DOHH2 (cell line): ENCODE results near the gene AKAIN1.

Experiments used
- H3F3A ChIP-seq: fragments of 200-600 bp; sonication (generic), shearing (Covaris generic); 2 replicates; pipeline ENCODE4 v1.6.0; 2016; ENCODE audit warnings: antibody characterized with exemption, mild to moderate bottlenecking; ENCODE audit not compliant: control insufficient read depth, insufficient read depth
- H3K27ac ChIP-seq: fragments of 200-600 bp; sonication (generic); 2 replicates; pipeline ENCODE4 v1.5.1; 2014; ENCODE audit warnings: low read depth, mild to moderate bottlenecking, low read length, moderate library complexity
- H3K27me3 ChIP-seq: fragments of 200-600 bp; sonication (generic); 2 replicates; pipeline ENCODE4 v1.6.1; 2014; ENCODE audit warnings: mild to moderate bottlenecking, low read length, mixed read lengths; ENCODE audit not compliant: control insufficient read depth
- H3K36me3 ChIP-seq: fragments of 200-600 bp; sonication (generic); 2 replicates; pipeline ENCODE4 v1.6.1; 2014; ENCODE audit warnings: mild to moderate bottlenecking, low read length, moderate library complexity, mixed read lengths; ENCODE audit not compliant: control insufficient read depth
- H3K4me1 ChIP-seq: fragments of 200-600 bp; sonication (generic); 2 replicates; pipeline ENCODE4 v1.6.1; 2014; ENCODE audit warnings: mild to moderate bottlenecking, low read length, mixed read lengths; ENCODE audit not compliant: control insufficient read depth
- H3K4me2 ChIP-seq: fragments of 200-600 bp; sonication (generic); 2 replicates; pipeline ENCODE4 v1.6.0; 2014; ENCODE audit warnings: mild to moderate bottlenecking, low read length, moderate library complexity
- H3K4me3 ChIP-seq: fragments of 200-600 bp; sonication (generic); 2 replicates; pipeline ENCODE4 v1.5.1; 2014; ENCODE audit warnings: mild to moderate bottlenecking, low read length, mixed read lengths
- H3K79me2 ChIP-seq: fragments of 200-600 bp; sonication (generic); 2 replicates; pipeline ENCODE4 v1.6.1; 2014; ENCODE audit warnings: mild to moderate bottlenecking, low read length, mixed read lengths; ENCODE audit not compliant: control insufficient read depth
- H3K9me2 ChIP-seq: fragments of 200-600 bp; sonication (generic); replicated peaks from 2 replicates; pipeline ENCODE4 v1.6.1; 2014; ENCODE audit warnings: mild to moderate bottlenecking, low read length, mixed read lengths; ENCODE audit not compliant: control insufficient read depth
- H3K9me3 ChIP-seq: fragments of 200-600 bp; sonication (generic); 2 replicates; pipeline ENCODE4 v1.6.1; 2014; ENCODE audit warnings: antibody characterized with exemption, low read length, mixed read lengths; ENCODE audit not compliant: control insufficient read depth, insufficient read depth
- H4K20me1 ChIP-seq: fragments of 200-600 bp; sonication (generic); 2 replicates; pipeline ENCODE4 v1.6.0; 2014; ENCODE audit warnings: low read depth, mild to moderate bottlenecking, antibody characterized with exemption, low read length, moderate library complexity; ENCODE audit not compliant: control insufficient read depth, insufficient read depth
- EZH2phosphoT487 ChIP-seq: fragments of 200-600 bp; sonication (generic); IDR thresholded peaks from 2 replicates; pipeline ENCODE4 v1.6.1; 2017; ENCODE audit warnings: borderline replicate concordance, mild to moderate bottlenecking, antibody characterized with exemption, low read length, moderate library complexity, mixed read lengths
- TF ChIP-seq, protein P1 (sequence below): fragments of 200-600 bp; sonication (generic); IDR thresholded peaks from one replicate; pipeline ENCODE4 v1.5.1; 2014; ENCODE audit warnings: antibody characterized with exemption, mild to moderate bottlenecking, low read depth, low read length; ENCODE audit not compliant: poor library complexity, severe bottlenecking

AKAIN1 gene

DNA sequence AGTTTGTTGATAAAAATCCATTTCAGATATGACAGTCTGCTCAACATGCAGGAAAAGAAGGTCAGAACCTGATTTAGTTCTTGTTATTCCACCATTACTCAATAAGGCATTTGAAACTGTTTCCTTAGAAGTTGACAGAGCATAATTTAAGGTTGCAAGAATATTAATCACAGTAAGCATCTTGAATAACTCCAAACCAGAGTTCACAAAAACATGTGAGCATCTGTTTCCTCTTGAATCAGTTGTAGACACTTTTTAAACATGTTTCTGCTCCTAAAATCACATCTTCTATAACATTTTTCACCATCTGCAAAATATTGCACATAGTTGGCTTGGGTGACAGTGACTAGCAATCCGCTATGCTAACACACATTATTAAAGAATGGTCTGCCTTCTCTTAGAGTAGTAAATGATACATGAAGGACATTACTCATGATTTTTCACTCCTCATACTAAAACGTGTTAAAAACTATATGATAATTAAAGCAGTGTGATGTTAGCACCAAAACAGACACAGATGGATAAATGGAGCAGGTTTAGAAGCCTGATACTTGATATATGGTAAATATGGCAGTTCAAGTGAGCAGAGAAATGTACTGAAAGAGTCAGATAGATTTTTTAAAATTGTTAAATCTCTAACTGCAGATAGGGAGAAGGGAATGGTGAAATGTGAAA is 30.3 kb downstream of the AKAIN1 start:
- H3K9me2 ChIP-seq: no peaks in the 10 kb centered on the region
- no peaks in the 10 kb centered on the region for H3K79me2 ChIP-seq
- no peaks in the 10 kb centered on the region for H3K4me1 ChIP-seq
- H3K4me2 ChIP-seq: no peak overlapping the region
- no peaks in the 10 kb centered on the region for H3F3A ChIP-seq
- no peaks in the 10 kb centered on the region for H3K9me3 ChIP-seq
- TF ChIP-seq, protein P1, sequence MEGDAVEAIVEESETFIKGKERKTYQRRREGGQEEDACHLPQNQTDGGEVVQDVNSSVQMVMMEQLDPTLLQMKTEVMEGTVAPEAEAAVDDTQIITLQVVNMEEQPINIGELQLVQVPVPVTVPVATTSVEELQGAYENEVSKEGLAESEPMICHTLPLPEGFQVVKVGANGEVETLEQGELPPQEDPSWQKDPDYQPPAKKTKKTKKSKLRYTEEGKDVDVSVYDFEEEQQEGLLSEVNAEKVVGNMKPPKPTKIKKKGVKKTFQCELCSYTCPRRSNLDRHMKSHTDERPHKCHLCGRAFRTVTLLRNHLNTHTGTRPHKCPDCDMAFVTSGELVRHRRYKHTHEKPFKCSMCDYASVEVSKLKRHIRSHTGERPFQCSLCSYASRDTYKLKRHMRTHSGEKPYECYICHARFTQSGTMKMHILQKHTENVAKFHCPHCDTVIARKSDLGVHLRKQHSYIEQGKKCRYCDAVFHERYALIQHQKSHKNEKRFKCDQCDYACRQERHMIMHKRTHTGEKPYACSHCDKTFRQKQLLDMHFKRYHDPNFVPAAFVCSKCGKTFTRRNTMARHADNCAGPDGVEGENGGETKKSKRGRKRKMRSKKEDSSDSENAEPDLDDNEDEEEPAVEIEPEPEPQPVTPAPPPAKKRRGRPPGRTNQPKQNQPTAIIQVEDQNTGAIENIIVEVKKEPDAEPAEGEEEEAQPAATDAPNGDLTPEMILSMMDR: no peak
- TF ChIP-seq EZH2phosphoT487: no peak
- no peak overlapping the region for H3K4me3 ChIP-seq
- no peak overlapping the region for H3K27ac ChIP-seq
- H3K36me3 ChIP-seq: no peaks in the 10 kb centered on the region
- H4K20me1 ChIP-seq: no peaks in the 10 kb centered on the region
- no peaks in the 10 kb centered on the region for H3K27me3 ChIP-seq

DNA sequence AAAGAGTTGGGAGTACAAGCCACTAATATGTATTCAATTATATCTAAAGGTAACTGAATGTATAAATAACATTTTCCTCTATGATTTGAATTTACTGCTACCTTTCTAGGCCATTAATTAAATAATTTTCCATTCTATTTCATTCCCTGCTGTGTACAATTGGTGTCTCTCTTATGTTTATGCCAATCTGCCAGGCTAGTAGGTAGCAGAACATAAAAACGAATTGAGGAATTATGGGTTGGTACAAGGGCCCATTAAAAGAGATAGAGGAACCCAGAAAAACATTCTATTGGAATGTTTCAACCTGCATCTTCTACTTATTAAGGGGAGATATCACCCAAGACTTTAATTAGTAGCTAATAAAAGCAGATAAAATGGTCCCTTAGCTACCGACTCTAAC is 32.2 kb downstream of the AKAIN1 start:
- no peaks in the 10 kb centered on the region for H4K20me1 ChIP-seq
- no peak overlapping the region for H3K27ac ChIP-seq
- no peaks in the 10 kb centered on the region for H3K27me3 ChIP-seq
- H3K4me2 ChIP-seq: no peak overlapping the region
- H3K9me3 ChIP-seq: no peaks in the 10 kb centered on the region
- H3K4me1 ChIP-seq: peaks cover 3% of the 10 kb centered on the region; the same call in 1 of the 2 replicates
- TF ChIP-seq, protein P1: no peak
- no peak for TF ChIP-seq EZH2phosphoT487
- H3K79me2 ChIP-seq: no peaks in the 10 kb centered on the region
- no peaks in the 10 kb centered on the region for H3F3A ChIP-seq
- no peak overlapping the region for H3K4me3 ChIP-seq
- H3K9me2 ChIP-seq: no peaks in the 10 kb centered on the region
- no peaks in the 10 kb centered on the region for H3K36me3 ChIP-seq

- no peak overlapping the region for H3K4me2 ChIP-seq
- no peaks in the 10 kb centered on the region for H3F3A ChIP-seq
- peaks cover 12% of the 10 kb centered on the region for H3K4me1 ChIP-seq
- no peak for TF ChIP-seq EZH2phosphoT487
- TF ChIP-seq, protein P1: no peak
- H3K27me3 ChIP-seq: no peaks in the 10 kb centered on the region
- no peaks in the 10 kb centered on the region for H4K20me1 ChIP-seq
- no peaks in the 10 kb centered on the region for H3K9me2 ChIP-seq
- no peaks in the 10 kb centered on the region for H3K79me2 ChIP-seq
- no peak overlapping the region for H3K4me3 ChIP-seq
- H3K9me3 ChIP-seq: no peaks in the 10 kb centered on the region
- H3K27ac ChIP-seq: no peak overlapping the region
- no peaks in the 10 kb centered on the region for H3K36me3 ChIP-seq
These were observed 34.9 kb downstream of the AKAIN1 start for GRCh38 chr18:5162111-5162510.
